ENCODE data around the gene TFF2. TPM values are rescaled to one million over a fixed set of nuclear protein-coding genes. Genes with fewer than 3 reads are reported as not detected.

TFF2 gene
- total and polyA plus RNA-seq, 2 donors: 0.41 TPM; not detected in 1

Other genes starting within 250 kb of the TFF2 start
- 20.5 TPM for gene ABCG1, start 131.9 kb downstream of the TFF2 start, total RNA-seq
- gene ABCG1, start 131.9 kb downstream of the TFF2 start, polyA plus RNA-seq: 28.8 TPM
- gene TFF3, start 35.6 kb downstream of the TFF2 start, total RNA-seq: 5.1 TPM
- 13.6 TPM for gene TFF3, start 35.6 kb downstream of the TFF2 start, polyA plus RNA-seq
- gene TFF1, start 15.5 kb upstream of the TFF2 start, total RNA-seq: not detected
- 2.4 TPM for gene TFF1, start 15.5 kb upstream of the TFF2 start, polyA plus RNA-seq
- gene TMPRSS3, start 45.1 kb upstream of the TFF2 start, total RNA-seq: 0.42 TPM
- gene TMPRSS3, start 45.1 kb upstream of the TFF2 start, polyA plus RNA-seq: 1.1 TPM
- gene UBASH3A, start 52.9 kb upstream of the TFF2 start, total RNA-seq: 26.7 TPM
- 14.9 TPM for gene UBASH3A, start 52.9 kb upstream of the TFF2 start, polyA plus RNA-seq
- 0.38 TPM for gene RSPH1, start 145.2 kb upstream of the TFF2 start, total RNA-seq
- gene RSPH1, start 145.2 kb upstream of the TFF2 start, polyA plus RNA-seq: 2.4 TPM
- gene SLC37A1, start 162.9 kb upstream of the TFF2 start, total RNA-seq: 9.0 TPM
- 9.2 TPM for gene SLC37A1, start 162.9 kb upstream of the TFF2 start, polyA plus RNA-seq

All from thymus (tissue), 2 donors.